Immature natural killer cell (primary cell): ENCODE results near the gene HDAC10. TPM values are rescaled to one million over a fixed set of nuclear protein-coding genes. Genes with fewer than 3 reads are reported as not detected.
A peak's percentile ranks its signal among the peaks of the same experiment; 100 is the strongest.
"Not testable (repeated sequence)": the region's sequence is repeated elsewhere in the genome, so short reads cannot be mapped to it uniquely, and the experiment has no call there.

Source experiments
- DNase-seq, 3 donors: peaks; one replicate each; pipeline ENCODE4 v3.0.0; 2022; ENCODE audit warnings: mixed read lengths in 1 of 3
- H3K27ac Mint-ChIP-seq, 6 donors: one replicate each; pipeline ENCODE4 v1.8.0; 2020; ENCODE audit warnings: mixed read lengths in 6 of 6, mild to moderate bottlenecking in 5 of 6, inconsistent platforms in 4 of 6, moderate library complexity in 3 of 6
- H3K27me3 Mint-ChIP-seq, 3 donors: one replicate each; pipeline ENCODE4 v1.8.0; 2020 to 2021; ENCODE audit warnings: low read depth in 3 of 3, mild to moderate bottlenecking in 3 of 3, mixed read lengths in 3 of 3, moderate library complexity in 3 of 3, inconsistent platforms in 1 of 3
- H3K36me3 Mint-ChIP-seq, 3 donors: one replicate each; pipeline ENCODE4 v1.8.0; 2020; ENCODE audit warnings: mixed read lengths in 3 of 3, inconsistent platforms in 2 of 3, mild to moderate bottlenecking in 2 of 3
- H3K4me1 Mint-ChIP-seq, 2 donors: one replicate each; pipeline ENCODE4 v1.8.0; 2020; ENCODE audit warnings: inconsistent platforms in 2 of 2, mild to moderate bottlenecking in 2 of 2, mixed read lengths in 2 of 2, moderate library complexity in 1 of 2
- H3K4me3 Mint-ChIP-seq, 5 donors: one replicate each; pipeline ENCODE4 v1.8.0; 2020; ENCODE audit warnings: mild to moderate bottlenecking in 5 of 5, mixed read lengths in 5 of 5, inconsistent platforms in 3 of 5, moderate library complexity in 3 of 5
- H3K9me3 Mint-ChIP-seq, 6 donors: one replicate each; pipeline ENCODE4 v1.8.0; 2020; ENCODE audit warnings: mild to moderate bottlenecking in 6 of 6, mixed read lengths in 6 of 6, inconsistent platforms in 4 of 6, moderate library complexity in 3 of 6
- polyA plus RNA-seq, 3 donors: library from polyadenylated mRNA; unstranded; fragments of 300-500 nt; fragmentation: Illumina TruSeq; gene quantifications; one replicate each; pipeline ENCODE4 v1.2.3, GENCODE V29; 2021

Gene HDAC10
- polyA plus RNA-seq, 3 donors from 2014 or later = 10.0 to 13.4 (median 11.2) TPM

DNA sequence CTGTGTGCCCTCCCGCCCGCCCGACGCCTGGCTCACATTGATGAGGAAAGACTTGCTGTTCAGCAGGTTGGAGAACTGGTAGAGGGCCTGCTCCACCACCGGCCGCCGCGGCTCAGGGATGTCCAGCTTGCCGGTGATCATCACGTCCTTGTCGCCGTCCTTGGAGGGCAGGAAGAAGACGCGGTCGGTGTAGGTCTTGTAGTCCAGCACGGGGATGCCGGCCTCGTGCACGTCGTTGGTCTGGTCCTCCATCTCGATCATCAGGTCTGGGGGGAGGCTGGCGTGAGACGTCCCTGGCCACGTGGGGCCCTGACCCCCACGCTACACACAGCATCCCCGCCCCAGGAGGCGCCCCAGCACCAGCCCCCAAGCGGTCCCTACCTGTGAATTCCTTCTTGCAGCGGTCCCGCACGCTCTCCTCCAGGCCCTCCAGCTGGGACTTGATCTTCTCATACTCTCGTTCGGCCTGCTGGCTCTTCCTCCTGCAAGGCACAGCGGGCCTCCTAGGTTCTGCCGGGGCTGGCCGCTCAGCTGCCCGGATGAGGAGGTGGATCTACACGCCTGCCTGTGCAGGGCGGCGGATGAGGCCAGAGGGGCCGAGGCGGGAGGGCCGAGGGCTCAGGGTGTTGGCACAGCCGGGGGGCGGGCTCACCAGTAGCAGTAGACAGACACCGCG is 29.8 kb upstream of the HDAC10 start:
- Mint-ChIP-seq H3K9me3 (no peaks in the 10 kb centered on the region), H3K36me3 (no peaks in the 10 kb centered on the region), H3K4me3 (no peak overlapping the region), H3K27me3 (peaks cover 0 to 4% (median 2%) of the 10 kb centered on the region in 3 donors), H3K27ac (no peak overlapping the region), H3K4me1 (no peaks in the 10 kb centered on the region)
- DNase-seq = no peak

- Mint-ChIP-seq H3K4me3 (no peak overlapping the region), H3K9me3 (no peaks in the 10 kb centered on the region), H3K4me1 (no peaks in the 10 kb centered on the region), H3K36me3 (no peaks in the 10 kb centered on the region), H3K27ac (no peak overlapping the region), H3K27me3 (peaks cover 0 to 7% (median 2%) of the 10 kb centered on the region in 3 donors)
- DNase-seq = no peak
These were observed 29.1 kb upstream of the HDAC10 start for GRCh38 chr22:50280022-50280707.

DNA sequence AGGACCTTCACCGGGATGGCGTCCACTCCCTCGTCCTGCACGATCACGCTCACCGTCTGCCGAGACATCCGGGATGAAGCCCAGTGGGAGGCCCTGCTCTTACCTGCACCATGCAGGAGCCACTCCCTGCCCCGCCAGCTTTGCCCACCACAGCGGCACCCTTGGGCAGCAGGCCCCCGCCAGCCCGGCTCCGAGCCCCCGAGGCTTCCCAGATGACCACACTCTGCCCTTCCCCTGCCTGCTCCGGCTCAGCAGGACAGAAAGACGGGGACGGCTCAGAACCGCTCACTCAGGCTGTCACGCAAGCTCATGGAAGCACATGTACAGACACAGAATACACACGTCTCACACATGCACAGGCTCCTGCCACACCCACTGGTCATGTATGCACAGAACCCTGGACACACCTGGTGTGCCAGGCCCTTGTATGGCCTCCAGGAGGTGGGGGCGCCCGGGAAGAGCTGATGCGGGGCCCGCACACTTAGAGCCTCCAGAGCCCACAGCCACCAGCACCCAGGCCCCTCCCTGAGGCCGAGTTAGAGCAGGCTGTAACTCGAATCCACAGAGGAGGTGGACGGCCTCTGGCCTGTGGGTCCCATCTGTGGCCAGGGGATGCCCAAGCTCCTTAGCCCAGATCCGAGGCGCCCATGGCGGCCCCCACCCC is 28.0 kb upstream of the HDAC10 start:
- Mint-ChIP-seq H3K27me3 (peaks cover 0 to 9% (median 2%) of the 10 kb centered on the region in 3 donors), H3K36me3 (no peaks in the 10 kb centered on the region), H3K4me1 (no peaks in the 10 kb centered on the region), H3K9me3 (no peaks in the 10 kb centered on the region), H3K4me3 (no peak overlapping the region), H3K27ac (no peak overlapping the region)
- no peak for DNase-seq

GRCh38 chr22:50278461-50278860 is 27.4 kb upstream of the HDAC10 start:
- Mint-ChIP-seq H3K27me3 (peaks cover 0 to 9% (median 5%) of the 10 kb centered on the region in 3 donors), H3K4me1 (peaks cover 0 to 5% of the 10 kb centered on the region in 2 donors), H3K9me3 (no peaks in the 10 kb centered on the region), H3K27ac (no peak overlapping the region), H3K4me3 (no peak overlapping the region), H3K36me3 (no peaks in the 10 kb centered on the region)
- DNase-seq = no peak

GRCh38 chr22:50277761-50278160 is 26.7 kb upstream of the HDAC10 start:
- Mint-ChIP-seq H3K27me3 (peaks cover 0 to 9% (median 5%) of the 10 kb centered on the region in 3 donors), H3K27ac (no peak overlapping the region), H3K36me3 (no peaks in the 10 kb centered on the region), H3K4me3 (no peak overlapping the region), H3K9me3 (no peaks in the 10 kb centered on the region), H3K4me1 (peaks cover 0 to 5% of the 10 kb centered on the region in 2 donors)
- DNase-seq = no peak

DNA sequence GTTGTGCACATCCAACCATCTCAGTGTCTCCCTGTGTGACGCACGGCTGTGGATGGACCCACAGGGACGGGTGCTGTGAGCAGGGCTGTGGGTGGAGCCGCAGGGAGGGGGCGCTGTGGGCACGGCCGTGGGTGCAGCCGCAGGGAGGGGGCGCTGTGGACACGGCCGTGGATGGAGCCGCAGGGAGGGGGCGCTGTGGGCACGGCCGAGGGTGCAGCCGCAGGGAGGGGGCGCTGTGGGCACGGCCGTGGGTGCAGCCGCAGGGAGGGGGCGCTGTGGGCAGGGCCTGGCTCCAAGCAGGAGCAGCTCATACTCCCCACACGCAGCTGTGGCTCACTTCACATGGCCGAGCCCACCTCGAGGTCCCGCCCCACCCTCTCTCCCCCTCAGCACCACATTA is 25.1 kb upstream of the HDAC10 start:
- Mint-ChIP-seq H3K27me3 (peaks cover 1 to 10% (median 5%) of the 10 kb centered on the region in 3 donors), H3K36me3 (no peaks in the 10 kb centered on the region), H3K4me3 (no peak overlapping the region), H3K9me3 (no peaks in the 10 kb centered on the region), H3K4me1 (peaks cover 0 to 6% of the 10 kb centered on the region in 2 donors), H3K27ac (no peak overlapping the region)
- peak; percentile 38 to 54 (median 43) for DNase-seq

DNA sequence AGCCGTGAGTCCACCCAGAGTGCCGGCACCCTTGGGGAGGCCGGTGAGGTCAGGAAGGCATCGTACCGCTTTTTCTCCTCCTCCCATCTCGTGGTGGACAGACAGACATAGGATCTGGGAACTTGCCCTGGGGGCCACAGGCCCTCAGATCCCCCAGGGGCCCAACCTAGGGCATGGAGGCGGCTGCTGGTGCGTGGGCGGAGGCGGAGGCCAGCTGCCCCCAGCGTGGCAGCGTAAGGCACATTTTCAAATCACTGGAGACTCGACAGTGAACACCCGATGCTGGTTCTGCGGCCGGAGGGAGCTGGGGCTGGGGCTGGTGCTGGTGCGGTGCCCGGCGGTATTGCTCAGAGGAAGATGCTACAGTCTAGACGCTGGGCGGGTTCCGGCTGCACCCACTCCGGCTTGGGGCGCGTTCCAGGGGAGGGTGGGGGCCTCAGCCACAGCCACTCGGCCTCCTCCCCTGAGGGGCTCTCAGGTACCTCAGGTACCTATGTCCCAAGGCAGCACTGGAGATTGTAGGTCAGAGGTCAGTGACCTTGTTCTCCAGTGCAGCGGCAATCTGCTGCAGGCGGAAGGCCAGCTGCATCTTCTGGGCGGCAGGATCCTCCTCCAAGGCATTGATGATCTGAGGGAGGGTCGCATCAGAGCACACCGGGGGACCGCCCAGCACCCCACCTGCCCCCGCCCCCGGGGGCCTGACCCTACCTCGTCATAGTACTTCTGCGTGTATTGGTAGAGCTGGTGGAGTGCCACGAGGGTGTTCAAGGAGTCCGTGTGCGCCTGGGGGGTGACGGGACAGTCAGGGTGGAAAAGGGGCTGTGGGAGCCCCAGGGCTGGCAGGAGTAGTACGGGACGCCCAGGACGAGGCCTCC is 24.4 kb upstream of the HDAC10 start:
- Mint-ChIP-seq H3K36me3 (no peaks in the 10 kb centered on the region), H3K4me3 (peak overlapping the region in 1 of 5 donors; percentile 21), H3K4me1 (peaks cover 0 to 11% of the 10 kb centered on the region in 2 donors), H3K27ac (no peak overlapping the region), H3K27me3 (peaks cover 3 to 9% (median 9%) of the 10 kb centered on the region in 3 donors), H3K9me3 (no peaks in the 10 kb centered on the region)
- no peak for DNase-seq

DNA sequence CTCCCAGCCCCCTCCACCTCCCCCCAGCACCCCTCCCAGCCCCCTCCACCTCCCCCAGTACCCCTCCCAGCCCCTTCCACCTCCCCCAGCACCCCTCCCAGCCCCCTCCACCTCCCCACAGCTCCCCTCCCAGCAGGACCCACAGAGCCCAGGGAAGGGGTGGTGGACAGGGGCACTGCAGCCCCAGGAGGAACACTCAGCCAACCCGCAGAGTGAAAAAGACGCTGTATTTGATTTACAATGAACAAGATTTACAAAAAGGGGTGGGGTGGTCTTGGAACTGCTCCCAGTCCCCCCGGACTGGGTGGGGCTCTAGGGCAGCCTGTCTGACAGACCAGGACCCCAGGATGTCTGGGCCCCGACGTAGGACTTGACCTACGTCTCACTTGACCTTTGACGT is 23.7 kb upstream of the HDAC10 start:
- no peak for DNase-seq
- no peak overlapping the region for H3K4me3 Mint-ChIP-seq
- H3K27me3 Mint-ChIP-seq = peaks cover 3 to 9% (median 9%) of the 10 kb centered on the region in 3 donors
- peaks cover 0 to 11% of the 10 kb centered on the region in 2 donors for H3K4me1 Mint-ChIP-seq
- H3K36me3 Mint-ChIP-seq = no peaks in the 10 kb centered on the region
- no peak overlapping the region for H3K27ac Mint-ChIP-seq
- no peaks in the 10 kb centered on the region for H3K9me3 Mint-ChIP-seq

- H3K4me1 Mint-ChIP-seq = peaks cover 0 to 13% of the 10 kb centered on the region in 2 donors
- no peak overlapping the region for H3K4me3 Mint-ChIP-seq
- peaks cover 3 to 9% (median 9%) of the 10 kb centered on the region in 3 donors for H3K27me3 Mint-ChIP-seq
- peak; percentile 16 to 40 (median 31) for DNase-seq
- H3K27ac Mint-ChIP-seq = no peak overlapping the region
- no peaks in the 10 kb centered on the region for H3K9me3 Mint-ChIP-seq
- H3K36me3 Mint-ChIP-seq = no peaks in the 10 kb centered on the region
These were observed 23.2 kb upstream of the HDAC10 start for GRCh38 chr22:50274311-50274710.

GRCh38 chr22:50273781-50274180 is 22.7 kb upstream of the HDAC10 start:
- H3K27ac Mint-ChIP-seq, H3K27me3 Mint-ChIP-seq, H3K36me3 Mint-ChIP-seq, DNase-seq, H3K9me3 Mint-ChIP-seq: not testable (repeated sequence)
- Mint-ChIP-seq H3K4me1 (peaks cover 0 to 13% of the 10 kb centered on the region in 2 donors), H3K4me3 (peak overlapping the region in 1 of 5 donors; percentile 43)

DNA sequence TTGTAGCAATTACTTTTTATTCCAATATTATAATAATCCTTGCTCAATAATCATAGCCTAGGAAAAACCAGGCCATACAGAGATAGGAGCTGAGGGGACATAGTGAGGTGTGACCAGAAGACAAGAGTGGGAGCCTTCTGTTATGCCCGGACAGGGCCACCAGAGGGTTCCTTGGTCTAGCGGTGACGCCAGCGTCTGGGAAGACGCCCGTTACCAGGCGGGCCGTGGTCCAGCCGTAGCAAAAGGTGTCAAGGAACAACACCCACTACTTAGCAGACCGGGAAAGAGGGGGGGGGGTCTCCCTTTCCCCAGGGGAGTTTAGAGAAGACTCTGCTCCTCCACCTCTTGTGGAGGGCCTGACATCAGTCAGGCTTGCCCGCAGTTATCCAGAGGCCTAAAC is 22.3 kb upstream of the HDAC10 start:
- H3K27ac Mint-ChIP-seq, H3K9me3 Mint-ChIP-seq: not testable (repeated sequence)

DNA sequence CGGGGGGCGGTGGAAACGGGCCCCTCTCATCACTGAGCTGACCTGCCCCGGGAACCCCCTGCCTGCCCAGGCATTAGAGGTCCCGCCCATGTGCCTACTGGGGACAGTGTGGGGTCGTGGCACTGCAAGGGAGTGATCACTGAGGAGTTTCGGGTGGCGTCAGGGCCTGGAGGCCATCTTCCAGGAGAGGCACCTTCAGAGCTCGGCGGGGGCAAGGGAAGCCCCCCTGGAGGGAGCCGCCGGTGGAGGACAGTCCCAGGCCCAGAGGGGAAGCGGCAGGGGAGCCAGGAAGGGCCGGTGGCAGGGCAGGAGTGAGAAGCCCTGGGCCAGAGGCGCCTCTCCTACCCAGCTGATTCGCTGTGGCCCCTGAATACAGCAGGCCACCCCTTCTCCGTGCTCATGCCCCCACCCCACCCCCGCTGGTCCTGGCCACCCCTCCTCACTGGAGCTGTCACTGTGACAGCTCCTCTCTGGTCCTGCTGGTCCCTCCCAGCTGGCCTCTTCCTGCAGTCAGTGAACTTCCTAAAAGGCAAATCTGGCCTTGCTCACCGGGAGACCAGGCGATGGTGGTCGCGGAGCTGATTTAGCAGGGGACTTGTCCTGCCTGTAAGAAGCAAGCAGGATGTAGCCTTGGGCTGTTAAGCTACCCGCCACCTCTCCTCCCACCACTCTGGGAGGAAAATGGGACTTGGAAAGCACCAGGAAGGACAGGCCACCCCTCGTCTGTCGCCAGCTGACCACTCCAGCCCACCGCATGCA is 21.2 kb upstream of the HDAC10 start:
- Mint-ChIP-seq H3K36me3 (no peaks in the 10 kb centered on the region), H3K27ac (no peak overlapping the region), H3K4me1 (peaks cover 0 to 13% of the 10 kb centered on the region in 2 donors), H3K9me3 (no peaks in the 10 kb centered on the region), H3K4me3 (no peak overlapping the region), H3K27me3 (peaks cover 3 to 9% (median 7%) of the 10 kb centered on the region in 3 donors)
- no peak for DNase-seq

More for the DNA sequence above, 22.3 kb upstream of the HDAC10 start:
- not testable (repeated sequence) for DNase-seq, H3K27me3 Mint-ChIP-seq, H3K36me3 Mint-ChIP-seq, H3K4me3 Mint-ChIP-seq
- H3K4me1 Mint-ChIP-seq = peaks cover 0 to 13% of the 10 kb centered on the region in 2 donors

DNA sequence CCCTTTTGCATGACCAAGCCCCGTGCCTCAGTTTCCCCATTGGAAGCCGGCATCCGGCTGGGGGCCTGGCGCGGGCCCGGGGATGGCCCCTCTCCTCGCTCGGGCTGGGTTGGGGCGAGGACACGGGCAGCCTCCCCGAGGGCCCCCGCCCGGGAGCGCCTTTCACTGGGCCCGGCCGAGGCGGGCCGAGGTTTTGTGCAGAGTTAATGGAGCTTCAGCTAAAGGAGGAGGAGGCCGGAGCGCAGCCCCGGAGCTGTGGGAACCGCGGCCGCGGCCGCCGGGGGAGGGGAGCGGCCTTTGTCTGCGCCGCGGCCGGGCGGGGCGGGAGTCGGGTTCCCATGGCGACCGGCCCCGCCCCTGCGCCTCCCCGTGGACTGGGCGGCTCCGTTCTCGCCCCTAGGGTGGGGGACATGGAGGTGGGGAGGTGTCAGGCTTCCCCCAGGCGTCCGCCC is 20.5 kb upstream of the HDAC10 start:
- Mint-ChIP-seq H3K4me1 (peaks cover 0 to 13% of the 10 kb centered on the region in 2 donors), H3K27me3 (peaks cover 3 to 9% (median 7%) of the 10 kb centered on the region in 3 donors), H3K27ac (no peak overlapping the region), H3K4me3 (no peak overlapping the region), H3K9me3 (no peaks in the 10 kb centered on the region), H3K36me3 (no peaks in the 10 kb centered on the region)
- peak in 1 of 3 donors; percentile 24 for DNase-seq
